ENCODE results near the gene PTPRG.

DNA sequence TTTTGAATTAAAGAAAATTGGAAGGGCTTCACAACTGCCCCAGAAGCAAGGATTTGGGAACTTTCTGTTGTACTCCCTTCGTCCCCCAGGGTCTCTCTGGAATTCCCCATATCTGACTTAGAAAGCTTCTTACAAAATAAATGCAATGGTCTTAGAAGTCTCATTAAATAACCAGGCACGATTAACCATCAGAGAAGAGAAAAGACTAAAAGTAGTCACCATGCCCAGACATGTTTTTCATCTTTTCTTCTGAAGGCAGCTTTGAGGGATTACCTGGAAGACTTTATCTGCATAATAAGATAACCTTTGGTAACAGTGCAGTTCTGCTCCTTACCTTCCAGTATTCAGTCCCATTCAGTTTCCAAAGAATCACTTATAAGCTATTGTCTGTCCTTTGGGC, 135.9 kb downstream of the PTPRG start:
- TF ChIP-seq POLR2A (IDR thresholded peaks at IDR 0.05; ENCODE audit: insufficient read depth in 1 of 2, low read depth in 2 of 2, low read length in 2 of 2), result no peak
- no peak for TF ChIP-seq RAD21 (CRISPR knock-in tag; IDR thresholded peaks at IDR 0.05)
- TF ChIP-seq MAZ (IDR thresholded peaks at IDR 0.05; ENCODE audit: borderline replicate concordance, low read depth, low read length), result no peak
- TF ChIP-seq MAZ (CRISPR knock-in tag; IDR thresholded peaks at IDR 0.05; ENCODE audit: low read depth), result no peak
- TF ChIP-seq RORA (CRISPR knock-in tag; IDR thresholded peaks at IDR 0.05), result no peak
- TF ChIP-seq PRPF4 (IDR thresholded peaks at IDR 0.05; ENCODE audit: low read depth, low read length, poor library complexity, severe bottlenecking), result no peak
- TF ChIP-seq ZNF557 (CRISPR knock-in tag; IDR thresholded peaks at IDR 0.05), result no peak
- no peak for TF ChIP-seq EP300 (IDR thresholded peaks at IDR 0.05; ENCODE audit: low read depth in 2 of 2, low read length in 2 of 2)
- TF ChIP-seq EP300 (CRISPR knock-in tag; IDR thresholded peaks at IDR 0.05; ENCODE audit: borderline replicate concordance), result no peak
- TF ChIP-seq SUZ12 (IDR thresholded peaks at IDR 0.05; ENCODE audit: low read depth, low read length), result no peak

All from HepG2 (cell line).